ENCODE results near the gene EIF4A3. TPM values are rescaled to one million over a fixed set of nuclear protein-coding genes. Genes with fewer than 3 reads are reported as not detected.

Gene EIF4A3
- total RNA-seq, 1 experiment from 2014 or later = 169 TPM

DNA sequence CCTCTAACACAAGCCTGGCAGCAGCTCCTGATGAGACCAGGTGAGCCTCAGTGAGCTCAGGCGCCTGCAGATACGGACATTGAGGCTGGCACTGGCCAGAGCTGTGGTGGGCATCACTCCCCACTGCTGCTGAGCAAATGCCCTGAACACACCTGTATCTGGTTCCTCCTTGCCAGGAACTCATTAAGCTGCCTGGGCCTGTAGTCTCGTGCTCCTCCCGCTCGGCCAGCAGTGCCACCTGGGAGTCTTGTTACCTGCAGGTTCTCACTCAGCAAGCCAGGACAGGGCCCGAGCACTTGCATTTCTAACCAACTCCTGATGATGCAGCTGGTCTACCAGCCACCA, 13.3 kb downstream of the EIF4A3 start:
- Histone ChIP-seq H3K27ac (ENCODE audit: low read length) (no peak overlapping the region), H3K4me1 (ENCODE audit: control insufficient read depth, insufficient read depth, low read length) (no peaks in the 10 kb centered on the region), H3K4me3 (ENCODE audit: low read depth in 2 of 2, low read length in 2 of 2) (no peak overlapping the region), H3K36me3 (ENCODE audit: control insufficient read depth, insufficient read depth, low read length) (peaks cover 30% of the 10 kb centered on the region), H3K27me3 (ENCODE audit: control insufficient read depth, insufficient read depth, low read length) (no peaks in the 10 kb centered on the region), H3K9me3 (ENCODE audit: control insufficient read depth, insufficient read depth, low read depth, low read length) (no peaks in the 10 kb centered on the region)
- POLR2A ChIA-PET = interaction anchor here (0.5 kb wide), 1 partner anchor 1260 kb away, joined by 3 read pairs; no protein-coding TSS in a partner anchor
- CTCF ChIA-PET = no interaction called here
- in situ Hi-C loops (cut with HindIII; ENCODE audit: low pct_unique_long_range_greater_than_20kb, low sequenced_read_pairs) = no loop called here
- BruUV-seq (replicated peaks) = no TSS peak
- DNase-seq (ENCODE audit: low read depth, low spot score) = no peak
- TF ChIP-seq, protein P1, sequence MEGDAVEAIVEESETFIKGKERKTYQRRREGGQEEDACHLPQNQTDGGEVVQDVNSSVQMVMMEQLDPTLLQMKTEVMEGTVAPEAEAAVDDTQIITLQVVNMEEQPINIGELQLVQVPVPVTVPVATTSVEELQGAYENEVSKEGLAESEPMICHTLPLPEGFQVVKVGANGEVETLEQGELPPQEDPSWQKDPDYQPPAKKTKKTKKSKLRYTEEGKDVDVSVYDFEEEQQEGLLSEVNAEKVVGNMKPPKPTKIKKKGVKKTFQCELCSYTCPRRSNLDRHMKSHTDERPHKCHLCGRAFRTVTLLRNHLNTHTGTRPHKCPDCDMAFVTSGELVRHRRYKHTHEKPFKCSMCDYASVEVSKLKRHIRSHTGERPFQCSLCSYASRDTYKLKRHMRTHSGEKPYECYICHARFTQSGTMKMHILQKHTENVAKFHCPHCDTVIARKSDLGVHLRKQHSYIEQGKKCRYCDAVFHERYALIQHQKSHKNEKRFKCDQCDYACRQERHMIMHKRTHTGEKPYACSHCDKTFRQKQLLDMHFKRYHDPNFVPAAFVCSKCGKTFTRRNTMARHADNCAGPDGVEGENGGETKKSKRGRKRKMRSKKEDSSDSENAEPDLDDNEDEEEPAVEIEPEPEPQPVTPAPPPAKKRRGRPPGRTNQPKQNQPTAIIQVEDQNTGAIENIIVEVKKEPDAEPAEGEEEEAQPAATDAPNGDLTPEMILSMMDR (IDR thresholded peaks at IDR 0.05) = no peak
- TF ChIP-seq, protein P2, sequence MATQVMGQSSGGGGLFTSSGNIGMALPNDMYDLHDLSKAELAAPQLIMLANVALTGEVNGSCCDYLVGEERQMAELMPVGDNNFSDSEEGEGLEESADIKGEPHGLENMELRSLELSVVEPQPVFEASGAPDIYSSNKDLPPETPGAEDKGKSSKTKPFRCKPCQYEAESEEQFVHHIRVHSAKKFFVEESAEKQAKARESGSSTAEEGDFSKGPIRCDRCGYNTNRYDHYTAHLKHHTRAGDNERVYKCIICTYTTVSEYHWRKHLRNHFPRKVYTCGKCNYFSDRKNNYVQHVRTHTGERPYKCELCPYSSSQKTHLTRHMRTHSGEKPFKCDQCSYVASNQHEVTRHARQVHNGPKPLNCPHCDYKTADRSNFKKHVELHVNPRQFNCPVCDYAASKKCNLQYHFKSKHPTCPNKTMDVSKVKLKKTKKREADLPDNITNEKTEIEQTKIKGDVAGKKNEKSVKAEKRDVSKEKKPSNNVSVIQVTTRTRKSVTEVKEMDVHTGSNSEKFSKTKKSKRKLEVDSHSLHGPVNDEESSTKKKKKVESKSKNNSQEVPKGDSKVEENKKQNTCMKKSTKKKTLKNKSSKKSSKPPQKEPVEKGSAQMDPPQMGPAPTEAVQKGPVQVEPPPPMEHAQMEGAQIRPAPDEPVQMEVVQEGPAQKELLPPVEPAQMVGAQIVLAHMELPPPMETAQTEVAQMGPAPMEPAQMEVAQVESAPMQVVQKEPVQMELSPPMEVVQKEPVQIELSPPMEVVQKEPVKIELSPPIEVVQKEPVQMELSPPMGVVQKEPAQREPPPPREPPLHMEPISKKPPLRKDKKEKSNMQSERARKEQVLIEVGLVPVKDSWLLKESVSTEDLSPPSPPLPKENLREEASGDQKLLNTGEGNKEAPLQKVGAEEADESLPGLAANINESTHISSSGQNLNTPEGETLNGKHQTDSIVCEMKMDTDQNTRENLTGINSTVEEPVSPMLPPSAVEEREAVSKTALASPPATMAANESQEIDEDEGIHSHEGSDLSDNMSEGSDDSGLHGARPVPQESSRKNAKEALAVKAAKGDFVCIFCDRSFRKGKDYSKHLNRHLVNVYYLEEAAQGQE (IDR thresholded peaks at IDR 0.05; ENCODE audit: insufficient read depth in 1 of 2, low read depth in 2 of 2, low read length in 1 of 2) = no peak
- TF ChIP-seq POLR2AphosphoS5 (IDR thresholded peaks at IDR 0.05; ENCODE audit: low read depth, low read length) = no peak
- TF ChIP-seq TCF7L2 (IDR thresholded peaks at IDR 0.05; ENCODE audit: low read depth, low read length) = no peak
- no peak for TF ChIP-seq SIN3A (IDR thresholded peaks at IDR 0.05; ENCODE audit: borderline replicate concordance, insufficient read depth, low read depth, low read length)
- peak; percentile 22; the same call in 1 of the 2 replicates for ATAC-seq
- intact Hi-C loops (cut with micrococcal nuclease; ENCODE audit: unreplicated experiment) = no loop called here

DNA sequence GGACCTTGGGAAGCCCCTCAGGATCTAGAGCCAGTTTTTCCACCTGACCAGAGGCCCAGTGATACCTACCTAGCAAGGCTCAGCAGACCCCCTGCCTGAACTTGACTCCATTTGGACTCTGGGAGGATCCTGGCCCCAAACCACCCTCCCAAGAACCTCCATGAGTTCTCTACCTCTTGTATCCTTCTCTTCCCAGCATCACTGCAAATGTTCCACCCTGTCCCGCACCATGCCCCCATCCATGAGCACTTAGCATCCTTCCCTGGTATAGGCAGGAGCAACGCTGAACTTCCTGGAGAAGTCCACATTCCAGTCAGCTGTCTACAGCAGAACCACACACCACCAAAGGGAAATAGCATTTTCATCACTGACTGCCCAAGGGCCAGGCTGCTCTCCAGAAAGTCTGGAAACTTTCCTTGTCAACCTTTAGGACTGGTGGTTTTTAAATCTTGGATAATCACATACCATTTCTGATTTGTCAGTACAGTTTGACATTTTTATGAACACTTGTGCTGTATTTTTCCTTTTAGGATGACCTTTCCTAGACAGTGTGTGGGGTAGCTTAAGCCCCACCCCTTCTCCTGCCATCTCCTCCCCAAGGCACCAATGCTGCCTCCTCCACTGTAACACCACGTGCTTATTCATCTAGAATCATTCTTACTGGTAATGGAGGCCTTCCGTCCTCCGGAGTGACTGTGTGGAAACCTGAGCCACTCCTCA, 13.9 kb downstream of the EIF4A3 start:
- TF ChIP-seq, protein P2 (IDR thresholded peaks at IDR 0.05; ENCODE audit: insufficient read depth in 1 of 2, low read depth in 2 of 2, low read length in 1 of 2) = no peak
- TF ChIP-seq POLR2AphosphoS5 (IDR thresholded peaks at IDR 0.05; ENCODE audit: low read depth, low read length) (peak; percentile 31; the same call in 1 of the 2 replicates), TCF7L2 (IDR thresholded peaks at IDR 0.05; ENCODE audit: low read depth, low read length) (no peak), SIN3A (IDR thresholded peaks at IDR 0.05; ENCODE audit: borderline replicate concordance, insufficient read depth, low read depth, low read length) (no peak)
- TF ChIP-seq, protein P1 (IDR thresholded peaks at IDR 0.05) = no peak
- no peaks in the 10 kb centered on the region for H3K27me3 ChIP-seq (ENCODE audit: control insufficient read depth, insufficient read depth, low read length)
- DNase-seq (ENCODE audit: low read depth, low spot score) (no peak), ATAC-seq (peak; percentile 44; the same call in 1 of the 2 replicates)
- no peaks in the 10 kb centered on the region for H3K9me3 ChIP-seq (ENCODE audit: control insufficient read depth, insufficient read depth, low read depth, low read length)
- ChIA-PET POLR2A (interaction anchor here (0.5 kb wide), 1 partner anchor 1260 kb away, joined by 3 read pairs; no protein-coding TSS in a partner anchor), CTCF (no interaction called here)
- no peak overlapping the region for H3K27ac ChIP-seq (ENCODE audit: low read length)
- peaks cover 27% of the 10 kb centered on the region; the same call in 1 of the 2 replicates for H3K36me3 ChIP-seq (ENCODE audit: control insufficient read depth, insufficient read depth, low read length)
- no peak overlapping the region for H3K4me3 ChIP-seq (ENCODE audit: low read depth in 2 of 2, low read length in 2 of 2)
- BruUV-seq (replicated peaks) = no TSS peak
- in situ Hi-C loops (cut with HindIII; ENCODE audit: low pct_unique_long_range_greater_than_20kb, low sequenced_read_pairs) (no loop called here), intact Hi-C loops (cut with micrococcal nuclease; ENCODE audit: unreplicated experiment) (no loop called here)
- no peaks in the 10 kb centered on the region for H3K4me1 ChIP-seq (ENCODE audit: control insufficient read depth, insufficient read depth, low read length)

Measured in Panc1 (cell line).